ENCODE results near the gene RAB7B.

Gene RAB7B

DNA sequence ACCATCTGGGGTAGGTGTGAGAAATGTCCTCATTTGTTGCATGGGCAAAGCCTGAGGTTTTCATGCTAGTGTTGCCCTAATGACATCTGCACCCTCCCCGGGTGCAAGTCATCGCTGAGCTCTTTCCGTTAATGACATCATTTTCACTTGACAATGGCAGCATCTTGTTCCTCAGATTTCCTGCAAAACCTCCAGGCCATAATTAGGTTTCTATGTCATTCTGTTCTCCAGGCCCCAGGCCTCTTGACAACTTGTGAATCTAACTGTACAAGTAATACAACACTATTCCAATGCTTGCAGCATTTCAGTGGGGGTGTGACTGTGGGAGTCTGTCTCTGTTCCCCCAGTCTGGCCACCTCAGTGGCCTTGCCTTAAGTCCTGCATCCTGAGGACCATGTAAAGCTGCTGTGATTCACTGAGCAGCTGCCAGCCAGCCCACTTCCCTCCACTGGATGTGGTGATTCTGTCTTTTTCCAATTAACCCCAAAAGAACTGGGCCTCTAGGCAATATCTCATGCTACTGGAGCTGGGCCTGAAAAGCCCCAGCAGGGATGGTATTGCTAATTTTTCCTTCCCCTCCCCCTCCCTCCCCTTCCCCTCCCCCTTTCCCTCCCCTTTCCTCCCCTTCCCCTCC lies 22.8 kb downstream of the RAB7B start:
- Histone ChIP-seq H3K4ac (ENCODE audit: low read length) (no peak overlapping the region), H3K9ac (ENCODE audit: low read depth, low read length, poor library complexity) (no peak overlapping the region), H3K23ac (ENCODE audit: low read depth, low read length, poor library complexity) (no peak overlapping the region), H2AFZ (ENCODE audit: low read length) (no peak overlapping the region), H4K91ac (ENCODE audit: low read depth, low read length, poor library complexity) (no peak overlapping the region), H3K4me2 (ENCODE audit: insufficient read depth, low read length, poor library complexity, severe bottlenecking) (no peak overlapping the region), H2BK15ac (ENCODE audit: low read length) (no peak overlapping the region), H3K4me1 (ENCODE audit: control insufficient read depth in 2 of 2, insufficient read depth in 1 of 2, low read depth in 1 of 2, low read length in 2 of 2) (peaks cover 9% of the 10 kb centered on the region in 2 donors), H3K36me3 (replicated peaks in 1 of 2; ENCODE audit: control insufficient read depth in 2 of 2, insufficient read depth in 2 of 2, low read length in 2 of 2) (no peaks in the 10 kb centered on the region), H4K8ac (ENCODE audit: low read depth, low read length) (no peak overlapping the region), H2BK120ac (ENCODE audit: low read depth, low read length) (no peak overlapping the region), H3K14ac (ENCODE audit: low read length) (no peak overlapping the region), H3K9me3 (replicated peaks in 1 of 2; ENCODE audit: control insufficient read depth in 2 of 2, insufficient read depth in 1 of 2, low read depth in 1 of 2, low read length in 2 of 2) (no peaks in the 10 kb centered on the region), H3K4me3 (ENCODE audit: low read length in 2 of 2) (no peak overlapping the region), H3K18ac (ENCODE audit: low read length) (no peak overlapping the region), H3K27me3 (ENCODE audit: control insufficient read depth in 3 of 3, insufficient read depth in 3 of 3, low read depth in 1 of 3, low read length in 3 of 3) (no peaks in the 10 kb centered on the region), H3K27ac (replicated peaks; ENCODE audit: low read length) (no peak overlapping the region), H3K79me1 (ENCODE audit: low read depth, low read length) (no peaks in the 10 kb centered on the region), H2BK12ac (ENCODE audit: low read length) (no peak overlapping the region), H2BK5ac (ENCODE audit: low read length) (no peak overlapping the region), H2AK5ac (ENCODE audit: low read depth, low read length) (no peak overlapping the region)
- WGBS, 2 donors (ENCODE audit: extremely low coverage in 2 of 2, insufficient read length in 2 of 2, insufficient replicate concordance in 1 of 2), result no CpG with 5 or more reads among the region's 3 CpGs
- DNase-seq (ENCODE audit: low spot score), result no peak

- Histone ChIP-seq H3K9me3 (replicated peaks in 1 of 2; ENCODE audit: control insufficient read depth in 2 of 2, insufficient read depth in 1 of 2, low read depth in 1 of 2, low read length in 2 of 2) (peaks cover 0 to 6% of the 10 kb centered on the region in 2 donors), H3K23ac (ENCODE audit: low read depth, low read length, poor library complexity) (no peak overlapping the region), H3K9ac (ENCODE audit: low read depth, low read length, poor library complexity) (no peak overlapping the region), H4K8ac (ENCODE audit: low read depth, low read length) (no peak overlapping the region), H2AK5ac (ENCODE audit: low read depth, low read length) (no peak overlapping the region), H2BK120ac (ENCODE audit: low read depth, low read length) (no peak overlapping the region), H2AFZ (ENCODE audit: low read length) (no peak overlapping the region), H2BK15ac (ENCODE audit: low read length) (peak overlapping the region; percentile 12), H4K91ac (ENCODE audit: low read depth, low read length, poor library complexity) (no peak overlapping the region), H3K36me3 (replicated peaks in 1 of 2; ENCODE audit: control insufficient read depth in 2 of 2, insufficient read depth in 2 of 2, low read length in 2 of 2) (no peaks in the 10 kb centered on the region), H3K4me1 (ENCODE audit: control insufficient read depth in 2 of 2, insufficient read depth in 1 of 2, low read depth in 1 of 2, low read length in 2 of 2) (peaks cover 9% of the 10 kb centered on the region in 2 donors), H3K4me3 (ENCODE audit: low read length in 2 of 2) (no peak overlapping the region), H3K27me3 (ENCODE audit: control insufficient read depth in 3 of 3, insufficient read depth in 3 of 3, low read depth in 1 of 3, low read length in 3 of 3) (no peaks in the 10 kb centered on the region), H3K27ac (replicated peaks; ENCODE audit: low read length) (no peak overlapping the region), H2BK5ac (ENCODE audit: low read length) (no peak overlapping the region), H2BK12ac (ENCODE audit: low read length) (no peak overlapping the region), H3K4ac (ENCODE audit: low read length) (no peak overlapping the region), H3K14ac (ENCODE audit: low read length) (no peak overlapping the region), H3K18ac (ENCODE audit: low read length) (no peak overlapping the region), H3K4me2 (ENCODE audit: insufficient read depth, low read length, poor library complexity, severe bottlenecking) (no peak overlapping the region), H3K79me1 (ENCODE audit: low read depth, low read length) (no peaks in the 10 kb centered on the region)
- no CpG with 5 or more reads among the region's 6 CpGs for WGBS, 2 donors (ENCODE audit: extremely low coverage in 2 of 2, insufficient read length in 2 of 2, insufficient replicate concordance in 1 of 2)
- DNase-seq (ENCODE audit: low spot score), result no peak
Observed at GRCh38 chr1:205979301-205979700, 23.9 kb downstream of the RAB7B start.

DNA sequence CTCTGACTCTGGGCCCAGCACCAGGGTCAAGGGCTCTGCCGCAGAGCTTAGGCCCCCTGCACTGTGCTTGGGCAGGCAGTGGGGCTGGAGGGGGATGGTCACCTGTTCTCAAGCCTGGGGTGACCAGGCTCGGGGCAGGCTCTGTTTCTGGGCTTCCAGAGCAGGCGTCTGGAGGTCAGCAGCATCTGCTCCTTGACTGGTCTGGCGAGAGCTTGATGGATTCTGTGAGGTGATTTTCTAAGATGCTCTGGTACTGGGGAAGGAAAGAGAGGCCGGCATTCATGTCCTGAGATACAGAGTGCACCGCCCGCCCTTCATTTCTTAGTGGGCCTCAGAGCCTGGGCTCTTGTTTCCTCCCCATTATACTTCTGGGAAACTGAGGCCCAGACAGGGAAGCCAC lies 24.5 kb downstream of the RAB7B start:
- Histone ChIP-seq H3K9ac (ENCODE audit: low read depth, low read length, poor library complexity) (no peak overlapping the region), H3K27ac (replicated peaks; ENCODE audit: low read length) (no peak overlapping the region), H3K4me1 (ENCODE audit: control insufficient read depth in 2 of 2, insufficient read depth in 1 of 2, low read depth in 1 of 2, low read length in 2 of 2) (peaks cover 9 to 10% of the 10 kb centered on the region in 2 donors), H3K4ac (ENCODE audit: low read length) (no peak overlapping the region), H2BK12ac (ENCODE audit: low read length) (no peak overlapping the region), H4K91ac (ENCODE audit: low read depth, low read length, poor library complexity) (no peak overlapping the region), H2BK15ac (ENCODE audit: low read length) (peak overlapping the region; percentile 40), H2AK5ac (ENCODE audit: low read depth, low read length) (peak overlapping the region; percentile 48), H2BK5ac (ENCODE audit: low read length) (no peak overlapping the region), H3K4me2 (ENCODE audit: insufficient read depth, low read length, poor library complexity, severe bottlenecking) (no peak overlapping the region), H4K8ac (ENCODE audit: low read depth, low read length) (no peak overlapping the region), H3K36me3 (replicated peaks in 1 of 2; ENCODE audit: control insufficient read depth in 2 of 2, insufficient read depth in 2 of 2, low read length in 2 of 2) (no peaks in the 10 kb centered on the region), H3K18ac (ENCODE audit: low read length) (peak overlapping the region; percentile 50), H3K23ac (ENCODE audit: low read depth, low read length, poor library complexity) (peak overlapping the region; percentile 28), H3K14ac (ENCODE audit: low read length) (no peak overlapping the region), H3K79me1 (ENCODE audit: low read depth, low read length) (no peaks in the 10 kb centered on the region), H2BK120ac (ENCODE audit: low read depth, low read length) (no peak overlapping the region), H3K27me3 (ENCODE audit: control insufficient read depth in 3 of 3, insufficient read depth in 3 of 3, low read depth in 1 of 3, low read length in 3 of 3) (no peaks in the 10 kb centered on the region), H2AFZ (ENCODE audit: low read length) (no peak overlapping the region), H3K9me3 (replicated peaks in 1 of 2; ENCODE audit: control insufficient read depth in 2 of 2, insufficient read depth in 1 of 2, low read depth in 1 of 2, low read length in 2 of 2) (peaks cover 0 to 11% of the 10 kb centered on the region in 2 donors), H3K4me3 (ENCODE audit: low read length in 2 of 2) (no peak overlapping the region)
- WGBS, 2 donors (ENCODE audit: extremely low coverage in 2 of 2, insufficient read length in 2 of 2, insufficient replicate concordance in 1 of 2), result no CpG with 5 or more reads among the region's 7 CpGs
- DNase-seq (ENCODE audit: low spot score), result no peak

DNA sequence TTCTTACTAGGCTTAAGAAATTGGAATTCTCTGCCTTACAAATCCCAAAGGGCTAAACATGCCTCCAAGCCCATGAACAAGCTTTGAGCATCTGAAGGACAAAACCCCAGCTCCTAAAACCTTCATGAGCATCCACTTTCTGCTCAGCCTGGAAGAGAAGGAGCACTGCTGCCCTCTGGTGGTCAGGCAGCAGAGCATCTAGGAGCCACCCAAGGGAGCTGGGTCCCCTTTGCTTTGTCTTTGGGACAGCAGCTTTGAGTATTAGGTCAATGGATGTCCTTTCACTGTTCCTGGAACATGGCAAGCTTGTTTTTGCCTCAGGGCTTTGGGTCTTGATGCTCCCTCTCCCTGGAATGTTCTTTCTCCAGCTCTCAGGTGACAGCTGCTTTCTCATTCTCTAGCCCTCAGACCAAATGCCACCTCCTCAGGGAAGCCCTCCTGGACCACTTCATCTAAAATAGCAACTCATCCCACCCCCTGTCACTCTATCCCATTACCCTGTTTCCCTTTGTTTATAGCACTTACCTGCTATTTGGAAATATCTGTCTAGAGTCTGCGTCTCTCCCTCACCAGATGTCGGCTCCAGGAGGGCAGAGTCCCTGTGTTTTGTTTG lies 25.7 kb downstream of the RAB7B start:
- no peak overlapping the region for H2BK15ac ChIP-seq (ENCODE audit: low read length)
- no peak overlapping the region for H2BK5ac ChIP-seq (ENCODE audit: low read length)
- H3K9me3 ChIP-seq (replicated peaks in 1 of 2; ENCODE audit: control insufficient read depth in 2 of 2, insufficient read depth in 1 of 2, low read depth in 1 of 2, low read length in 2 of 2), result peaks cover 0 to 18% of the 10 kb centered on the region in 2 donors
- no peak overlapping the region for H3K4me2 ChIP-seq (ENCODE audit: insufficient read depth, low read length, poor library complexity, severe bottlenecking)
- no peak overlapping the region for H3K27ac ChIP-seq (replicated peaks; ENCODE audit: low read length)
- peaks cover 0 to 4% (median 0%) of the 10 kb centered on the region in 3 experiments for H3K27me3 ChIP-seq (ENCODE audit: control insufficient read depth in 3 of 3, insufficient read depth in 3 of 3, low read depth in 1 of 3, low read length in 3 of 3)
- no peak overlapping the region for H3K4me3 ChIP-seq (ENCODE audit: low read length in 2 of 2)
- H2AFZ ChIP-seq (ENCODE audit: low read length), result peak overlapping the region; percentile 70
- WGBS, 2 donors (ENCODE audit: extremely low coverage in 2 of 2, insufficient read length in 2 of 2, insufficient replicate concordance in 1 of 2), result no CpG with 5 or more reads among the region's 2 CpGs
- no peak overlapping the region for H3K9ac ChIP-seq (ENCODE audit: low read depth, low read length, poor library complexity)
- peaks cover 9 to 17% of the 10 kb centered on the region in 2 donors for H3K4me1 ChIP-seq (ENCODE audit: control insufficient read depth in 2 of 2, insufficient read depth in 1 of 2, low read depth in 1 of 2, low read length in 2 of 2)
- no peak overlapping the region for H3K18ac ChIP-seq (ENCODE audit: low read length)
- H3K4ac ChIP-seq (ENCODE audit: low read length), result no peak overlapping the region
- H2AK5ac ChIP-seq (ENCODE audit: low read depth, low read length), result no peak overlapping the region
- no peak overlapping the region for H2BK12ac ChIP-seq (ENCODE audit: low read length)
- no peak overlapping the region for H2BK120ac ChIP-seq (ENCODE audit: low read depth, low read length)
- H4K91ac ChIP-seq (ENCODE audit: low read depth, low read length, poor library complexity), result no peak overlapping the region
- no peak overlapping the region for H3K23ac ChIP-seq (ENCODE audit: low read depth, low read length, poor library complexity)
- H3K79me1 ChIP-seq (ENCODE audit: low read depth, low read length), result peaks cover 7% of the 10 kb centered on the region
- DNase-seq (ENCODE audit: low spot score), result peak; percentile 78
- H3K14ac ChIP-seq (ENCODE audit: low read length), result no peak overlapping the region
- H3K36me3 ChIP-seq (replicated peaks in 1 of 2; ENCODE audit: control insufficient read depth in 2 of 2, insufficient read depth in 2 of 2, low read length in 2 of 2), result peaks cover 0 to 5% of the 10 kb centered on the region in 2 donors
- H4K8ac ChIP-seq (ENCODE audit: low read depth, low read length), result no peak overlapping the region

All from neuronal stem cell (in vitro differentiated cells).